CD14-positive monocyte (primary cell): Measurements from ENCODE around the gene PRKD1. TPM values are rescaled to one million over a fixed set of nuclear protein-coding genes. Genes with fewer than 3 reads are reported as not detected.

ENCODE experiments used
- DNase-seq, 3 donors: peaks; one replicate each; pipeline ENCODE4 v3.0.0-alpha.2; 2011 to 2022
- H2AFZ ChIP-seq: 2 replicates; pipeline ENCODE4 v1.6.0; 2012; ENCODE audit warnings: mild to moderate bottlenecking, low read depth, low read length, inconsistent platforms; ENCODE audit not compliant: insufficient read depth, poor library complexity, severe bottlenecking
- H3K27ac ChIP-seq, 2 donors: 1 replicate in 1 of 2; 2 replicates in 1 of 2; pipeline ENCODE4 v1.5.1; 2012 to 2013; ENCODE audit warnings: low read length in 2 of 2, control low read depth in 1 of 2, inconsistent platforms in 1 of 2, low read depth in 1 of 2, mild to moderate bottlenecking in 1 of 2
- H3K27me3 ChIP-seq, 2 donors: one replicate each; pipeline versions ENCODE4 v1.6.0 to v1.6.1; 2011 to 2013; ENCODE audit warnings: low read length in 2 of 2; ENCODE audit not compliant: control insufficient read depth in 2 of 2, insufficient read depth in 2 of 2
- H3K36me3 ChIP-seq, 2 donors: replicated peaks in 1 of 2; 1 replicate in 1 of 2; 2 replicates in 1 of 2; pipeline versions ENCODE4 v1.5.1 to v1.6.1; 2012 to 2013; ENCODE audit warnings: low read length in 2 of 2, control low read depth in 1 of 2, inconsistent platforms in 1 of 2, mild to moderate bottlenecking in 1 of 2; ENCODE audit not compliant: insufficient read depth in 2 of 2, control insufficient read depth in 1 of 2
- H3K4me1 ChIP-seq, 2 donors: 1 replicate in 1 of 2; 2 replicates in 1 of 2; pipeline versions ENCODE4 v1.5.1 to v1.6.1; 2012 to 2013; ENCODE audit warnings: low read length in 2 of 2, control low read depth in 1 of 2, inconsistent platforms in 1 of 2, mild to moderate bottlenecking in 1 of 2, moderate library complexity in 1 of 2; ENCODE audit not compliant: insufficient read depth in 2 of 2, control insufficient read depth in 1 of 2
- H3K4me2 ChIP-seq: replicated peaks from 2 replicates; pipeline ENCODE3; 2012; ENCODE audit warnings: low read length, moderate library complexity, mild to moderate bottlenecking; ENCODE audit not compliant: poor library complexity, severe bottlenecking; ENCODE audit errors: extremely low read depth
- H3K4me3 ChIP-seq, 3 experiments: fragments of 200-600 bp in 1 of 3; sonication (generic) in 1 of 3; replicated peaks in 1 of 3; 1 replicate in 2 of 3; 2 replicates in 1 of 3; pipeline ENCODE4 v1.5.1; 2011 to 2013; ENCODE audit warnings: low read length in 3 of 3, mild to moderate bottlenecking in 3 of 3, control low read depth in 2 of 3, low read depth in 2 of 3, inconsistent platforms in 1 of 3, moderate library complexity in 1 of 3
- H3K79me2 ChIP-seq: 2 replicates; pipeline ENCODE4 v1.6.0; 2012; ENCODE audit warnings: mild to moderate bottlenecking, control low read depth, inconsistent platforms, low read length, moderate library complexity; ENCODE audit not compliant: insufficient read depth
- H3K9ac ChIP-seq: 2 replicates; pipeline ENCODE4 v1.6.0; 2017; ENCODE audit warnings: low read length, mild to moderate bottlenecking; ENCODE audit not compliant: insufficient read depth, poor library complexity, severe bottlenecking
- H3K9me3 ChIP-seq, 2 donors: replicated peaks in 1 of 2; 1 replicate in 1 of 2; 2 replicates in 1 of 2; pipeline versions ENCODE4 v1.5.1 to v1.6.1; 2012 to 2013; ENCODE audit warnings: low read length in 2 of 2, control low read depth in 1 of 2; ENCODE audit not compliant: control insufficient read depth in 1 of 2, insufficient read depth in 1 of 2
- H4K20me1 ChIP-seq: 2 replicates; pipeline ENCODE4 v1.6.0; 2012; ENCODE audit warnings: mild to moderate bottlenecking, low read length, control low read depth, moderate library complexity; ENCODE audit not compliant: insufficient read depth
- H3K27ac Mint-ChIP-seq, 7 donors: one replicate each; pipeline ENCODE4 v1.8.0; 2020; ENCODE audit warnings: mild to moderate bottlenecking in 7 of 7, mixed read lengths in 7 of 7, moderate library complexity in 6 of 7, inconsistent platforms in 2 of 7
- H3K27me3 Mint-ChIP-seq, 3 donors: one replicate each; pipeline ENCODE4 v1.8.0; 2021 to 2022; ENCODE audit warnings: low read depth in 3 of 3, mild to moderate bottlenecking in 3 of 3, mixed read lengths in 3 of 3, moderate library complexity in 3 of 3, inconsistent platforms in 1 of 3
- H3K36me3 Mint-ChIP-seq, 2 donors: one replicate each; pipeline ENCODE4 v1.8.0; 2020; ENCODE audit warnings: mixed read lengths in 2 of 2, inconsistent platforms in 1 of 2, mild to moderate bottlenecking in 1 of 2
- H3K4me1 Mint-ChIP-seq: one replicate; pipeline ENCODE4 v1.8.0; 2020; ENCODE audit warnings: mild to moderate bottlenecking, mixed read lengths
- H3K4me3 Mint-ChIP-seq, 2 donors: one replicate each; pipeline ENCODE4 v1.8.0; 2020; ENCODE audit warnings: mild to moderate bottlenecking in 2 of 2, mixed read lengths in 2 of 2, moderate library complexity in 1 of 2
- H3K9me3 Mint-ChIP-seq, 7 donors: one replicate each; pipeline ENCODE4 v1.8.0; 2020 to 2022; ENCODE audit warnings: mixed read lengths in 7 of 7, mild to moderate bottlenecking in 6 of 7, moderate library complexity in 6 of 7, inconsistent platforms in 2 of 7
- WGBS: methylation state at CpG from one replicate; pipeline ENCODE4 v1.1.5; 2013; ENCODE audit warnings: missing lambda C conversion rate; ENCODE audit not compliant: insufficient coverage; 5-methylcytosine and 5-hydroxymethylcytosine counted together
- intact Hi-C, 2 donors: fragments of 100-400 bp; cut with micrococcal nuclease; formaldehyde crosslinking; loops; one replicate each; pipeline versions ENCODE4 v1.15.0 to v1.15.1; 2023
- polyA plus RNA-seq, 3 donors: library from polyadenylated mRNA; depleted of rRNA in 1 of 3; unstranded in 2 of 3; stranded (reverse) in 1 of 3; fragments of 300-500 nt in 2 of 3; fragments of >200 nt in 1 of 3; fragmentation: Illumina TruSeq in 2 of 3; gene quantifications; 1 replicate in 2 of 3; 2 replicates in 1 of 3; pipeline ENCODE4 v1.2.3, GENCODE V29; 2012 to 2021
- TF ChIP-seq, protein P1 (sequence below): fragments of 200-600 bp; IDR thresholded peaks from one replicate; pipeline ENCODE4 v1.8.0; 2022; ENCODE audit warnings: antibody characterized with exemption, mild to moderate bottlenecking

Gene PRKD1
- polyA plus RNA-seq, 3 donors, result not detected

- H3K4me3 Mint-ChIP-seq, result no peak overlapping the region
- 64% methylated on average over 3 of the region's 7 CpGs for WGBS
- no peaks in the 10 kb centered on the region for H3K4me1 Mint-ChIP-seq
- no peaks in the 10 kb centered on the region for H3K27me3 Mint-ChIP-seq
- Histone ChIP-seq H4K20me1 (no peaks in the 10 kb centered on the region), H2AFZ (no peak overlapping the region), H3K9me3 (no peaks in the 10 kb centered on the region), H3K27me3 (no peaks in the 10 kb centered on the region), H3K9ac (no peak overlapping the region), H3K4me1 (no peaks in the 10 kb centered on the region), H3K36me3 (no peaks in the 10 kb centered on the region), H3K79me2 (no peaks in the 10 kb centered on the region), H3K4me3 (no peak overlapping the region), H3K27ac (no peak overlapping the region), H3K4me2 (no peak overlapping the region)
- no peaks in the 10 kb centered on the region for H3K36me3 Mint-ChIP-seq
- intact Hi-C loops, result no loop called here
- no peak overlapping the region for H3K27ac Mint-ChIP-seq
- DNase-seq, result no peak
- TF ChIP-seq, protein P1, sequence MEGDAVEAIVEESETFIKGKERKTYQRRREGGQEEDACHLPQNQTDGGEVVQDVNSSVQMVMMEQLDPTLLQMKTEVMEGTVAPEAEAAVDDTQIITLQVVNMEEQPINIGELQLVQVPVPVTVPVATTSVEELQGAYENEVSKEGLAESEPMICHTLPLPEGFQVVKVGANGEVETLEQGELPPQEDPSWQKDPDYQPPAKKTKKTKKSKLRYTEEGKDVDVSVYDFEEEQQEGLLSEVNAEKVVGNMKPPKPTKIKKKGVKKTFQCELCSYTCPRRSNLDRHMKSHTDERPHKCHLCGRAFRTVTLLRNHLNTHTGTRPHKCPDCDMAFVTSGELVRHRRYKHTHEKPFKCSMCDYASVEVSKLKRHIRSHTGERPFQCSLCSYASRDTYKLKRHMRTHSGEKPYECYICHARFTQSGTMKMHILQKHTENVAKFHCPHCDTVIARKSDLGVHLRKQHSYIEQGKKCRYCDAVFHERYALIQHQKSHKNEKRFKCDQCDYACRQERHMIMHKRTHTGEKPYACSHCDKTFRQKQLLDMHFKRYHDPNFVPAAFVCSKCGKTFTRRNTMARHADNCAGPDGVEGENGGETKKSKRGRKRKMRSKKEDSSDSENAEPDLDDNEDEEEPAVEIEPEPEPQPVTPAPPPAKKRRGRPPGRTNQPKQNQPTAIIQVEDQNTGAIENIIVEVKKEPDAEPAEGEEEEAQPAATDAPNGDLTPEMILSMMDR, result no peak
- H3K9me3 Mint-ChIP-seq, result no peaks in the 10 kb centered on the region
These were observed 264.3 kb downstream of the PRKD1 start for GRCh38 chr14:29663281-29663801.

GRCh38 chr14:29654901-29655550, 272.6 kb downstream of the PRKD1 start:
- no peak overlapping the region for H3K27ac Mint-ChIP-seq
- intact Hi-C loops, result no loop called here
- WGBS, result no CpG with 5 or more reads among the region's 4 CpGs
- peaks cover 2 to 13% (median 7%) of the 10 kb centered on the region in 7 donors for H3K9me3 Mint-ChIP-seq
- H3K4me3 Mint-ChIP-seq, result no peak overlapping the region
- Histone ChIP-seq H3K79me2 (no peaks in the 10 kb centered on the region), H3K4me3 (no peak overlapping the region), H3K9ac (no peak overlapping the region), H3K4me2 (no peak overlapping the region), H3K27me3 (no peaks in the 10 kb centered on the region), H2AFZ (no peak overlapping the region), H3K4me1 (no peaks in the 10 kb centered on the region), H3K27ac (no peak overlapping the region), H3K36me3 (no peaks in the 10 kb centered on the region), H3K9me3 (peaks cover 4 to 8% of the 10 kb centered on the region in 2 donors), H4K20me1 (no peaks in the 10 kb centered on the region)
- no peaks in the 10 kb centered on the region for H3K27me3 Mint-ChIP-seq
- H3K4me1 Mint-ChIP-seq, result no peaks in the 10 kb centered on the region
- TF ChIP-seq, protein P1, result no peak
- DNase-seq, result no peak
- H3K36me3 Mint-ChIP-seq, result no peaks in the 10 kb centered on the region
